Loucy (cell line): ENCODE measurements around the gene EFCAB13.

Experiments used
- H2AFZ ChIP-seq: fragments of 200-600 bp; sonication (generic); 2 replicates; pipeline ENCODE4 v1.6.0; 2016; ENCODE audit warnings: antibody characterized with exemption, mild to moderate bottlenecking, low read length, moderate library complexity
- H3F3A ChIP-seq: fragments of 200-600 bp; 2 replicates; pipeline ENCODE4 v1.6.0; 2016; ENCODE audit warnings: antibody characterized with exemption, low read depth, mild to moderate bottlenecking
- H3K27me3 ChIP-seq: fragments of 200-600 bp; sonication (generic); 2 replicates; pipeline ENCODE4 v1.6.1; 2014; ENCODE audit warnings: low read length, mild to moderate bottlenecking; ENCODE audit not compliant: insufficient read depth, poor library complexity, severe bottlenecking
- H3K36me3 ChIP-seq: fragments of 200-600 bp; sonication (generic); 2 replicates; pipeline ENCODE4 v1.6.1; 2016; ENCODE audit warnings: low read length; ENCODE audit not compliant: insufficient read depth
- H3K4me1 ChIP-seq: fragments of 200-600 bp; sonication (generic); 2 replicates; pipeline ENCODE4 v1.5.1; 2014; ENCODE audit warnings: low read length, mild to moderate bottlenecking; ENCODE audit not compliant: insufficient read depth, poor library complexity, severe bottlenecking
- H3K4me2 ChIP-seq: fragments of 200-600 bp; sonication (generic); 2 replicates; pipeline ENCODE4 v1.6.0; 2014; ENCODE audit warnings: antibody characterized with exemption, low read length, low read depth, mild to moderate bottlenecking; ENCODE audit not compliant: poor library complexity, severe bottlenecking
- H3K4me3 ChIP-seq: fragments of 200-600 bp; sonication (generic); 2 replicates; pipeline ENCODE4 v1.5.1; 2014; ENCODE audit warnings: low read length, mild to moderate bottlenecking, mixed read lengths; ENCODE audit not compliant: poor library complexity, severe bottlenecking
- H3K79me2 ChIP-seq: fragments of 200-600 bp; sonication (generic); 2 replicates; pipeline ENCODE4 v1.6.1; 2014; ENCODE audit warnings: low read length; ENCODE audit not compliant: insufficient read depth
- H3K9ac ChIP-seq: fragments of 200-600 bp; sonication (generic); 2 replicates; pipeline ENCODE4 v1.6.0; 2014; ENCODE audit warnings: mild to moderate bottlenecking, low read depth, low read length, moderate library complexity; ENCODE audit not compliant: poor library complexity, severe bottlenecking
- H3K9me2 ChIP-seq: fragments of 200-600 bp; sonication (generic); replicated peaks from 2 replicates; pipeline ENCODE4 v1.6.1; 2016; ENCODE audit warnings: low read depth, low read length, mixed read lengths
- H3K9me3 ChIP-seq: fragments of 200-600 bp; sonication (generic); 2 replicates; pipeline ENCODE4 v1.6.1; 2014; ENCODE audit warnings: mild to moderate bottlenecking, antibody characterized with exemption, low read length, low read depth; ENCODE audit not compliant: insufficient read depth
- H4K20me1 ChIP-seq: fragments of 200-600 bp; sonication (generic); 2 replicates; pipeline ENCODE4 v1.6.0; 2014; ENCODE audit warnings: antibody characterized with exemption, low read length, mild to moderate bottlenecking; ENCODE audit not compliant: insufficient read depth, poor library complexity, severe bottlenecking
- EZH2phosphoT487 ChIP-seq: fragments of 200-600 bp; IDR thresholded peaks from 2 replicates; pipeline ENCODE4 v1.6.1; 2018; ENCODE audit warnings: antibody characterized with exemption, mild to moderate bottlenecking, moderate library complexity, borderline replicate concordance
- TF ChIP-seq, protein P1 (sequence below): fragments of 200-600 bp; sonication (generic); conservative IDR thresholded peaks from 2 replicates; pipeline ENCODE4 v1.5.1; 2014; ENCODE audit warnings: mild to moderate bottlenecking, antibody characterized with exemption, low read length

The EFCAB13 gene

GRCh38 chr17:47316311-47316710 lies 7.4 kb upstream of the EFCAB13 start:
- Histone ChIP-seq H3K9me2 (no peaks in the 10 kb centered on the region), H4K20me1 (no peaks in the 10 kb centered on the region), H2AFZ (no peak overlapping the region), H3F3A (no peaks in the 10 kb centered on the region), H3K9me3 (no peaks in the 10 kb centered on the region), H3K4me1 (peaks cover 10% of the 10 kb centered on the region), H3K36me3 (no peaks in the 10 kb centered on the region), H3K27me3 (no peaks in the 10 kb centered on the region), H3K4me3 (no peak overlapping the region), H3K4me2 (no peak overlapping the region), H3K79me2 (no peaks in the 10 kb centered on the region), H3K9ac (no peak overlapping the region)
- TF ChIP-seq, protein P1, sequence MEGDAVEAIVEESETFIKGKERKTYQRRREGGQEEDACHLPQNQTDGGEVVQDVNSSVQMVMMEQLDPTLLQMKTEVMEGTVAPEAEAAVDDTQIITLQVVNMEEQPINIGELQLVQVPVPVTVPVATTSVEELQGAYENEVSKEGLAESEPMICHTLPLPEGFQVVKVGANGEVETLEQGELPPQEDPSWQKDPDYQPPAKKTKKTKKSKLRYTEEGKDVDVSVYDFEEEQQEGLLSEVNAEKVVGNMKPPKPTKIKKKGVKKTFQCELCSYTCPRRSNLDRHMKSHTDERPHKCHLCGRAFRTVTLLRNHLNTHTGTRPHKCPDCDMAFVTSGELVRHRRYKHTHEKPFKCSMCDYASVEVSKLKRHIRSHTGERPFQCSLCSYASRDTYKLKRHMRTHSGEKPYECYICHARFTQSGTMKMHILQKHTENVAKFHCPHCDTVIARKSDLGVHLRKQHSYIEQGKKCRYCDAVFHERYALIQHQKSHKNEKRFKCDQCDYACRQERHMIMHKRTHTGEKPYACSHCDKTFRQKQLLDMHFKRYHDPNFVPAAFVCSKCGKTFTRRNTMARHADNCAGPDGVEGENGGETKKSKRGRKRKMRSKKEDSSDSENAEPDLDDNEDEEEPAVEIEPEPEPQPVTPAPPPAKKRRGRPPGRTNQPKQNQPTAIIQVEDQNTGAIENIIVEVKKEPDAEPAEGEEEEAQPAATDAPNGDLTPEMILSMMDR = no peak
- no peak for TF ChIP-seq EZH2phosphoT487

DNA sequence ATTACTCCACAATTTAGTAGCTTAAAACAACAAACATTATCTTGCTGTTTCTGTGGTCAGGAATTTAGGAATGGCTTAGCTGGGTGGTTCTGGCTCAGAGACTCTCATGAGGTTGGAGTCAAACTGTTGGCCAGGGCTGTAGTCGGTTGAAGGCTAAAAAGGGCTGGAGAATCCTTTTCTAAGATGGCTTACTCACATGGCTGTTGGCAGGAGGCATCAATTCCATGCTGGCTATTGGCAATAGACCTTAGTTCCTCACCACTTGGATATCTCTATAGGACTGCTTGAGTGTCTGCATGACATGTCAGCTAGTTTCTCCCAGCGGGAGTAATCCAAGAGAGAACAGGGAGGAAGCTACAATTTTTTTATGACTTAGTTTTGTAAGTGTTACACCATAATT lies 6.6 kb upstream of the EFCAB13 start:
- Histone ChIP-seq H3K4me2 (no peak overlapping the region), H3K36me3 (no peaks in the 10 kb centered on the region), H3K4me3 (no peak overlapping the region), H3K4me1 (peaks cover 10% of the 10 kb centered on the region), H3K27me3 (no peaks in the 10 kb centered on the region), H3K9me2 (no peaks in the 10 kb centered on the region), H4K20me1 (no peaks in the 10 kb centered on the region), H3K79me2 (no peaks in the 10 kb centered on the region), H3F3A (no peaks in the 10 kb centered on the region), H3K9ac (no peak overlapping the region), H3K9me3 (no peaks in the 10 kb centered on the region), H2AFZ (no peak overlapping the region)
- TF ChIP-seq, protein P1 = no peak
- TF ChIP-seq EZH2phosphoT487 = no peak

- no peaks in the 10 kb centered on the region for H3K79me2 ChIP-seq
- no peaks in the 10 kb centered on the region for H3K36me3 ChIP-seq
- no peak for TF ChIP-seq EZH2phosphoT487
- TF ChIP-seq, protein P1 = peak; percentile 50
Observed at GRCh38 chr17:47318197-47318918, 5.4 kb upstream of the EFCAB13 start.

More at GRCh38 chr17:47318197-47318918, 5.4 kb upstream of the EFCAB13 start:
- peaks cover 10% of the 10 kb centered on the region for H3K4me1 ChIP-seq
- H3F3A ChIP-seq = peaks cover 4% of the 10 kb centered on the region; the same call in 1 of the 2 replicates
- H3K4me2 ChIP-seq = no peak overlapping the region
- H3K27me3 ChIP-seq = no peaks in the 10 kb centered on the region
- H2AFZ ChIP-seq = no peak overlapping the region
- H3K9me3 ChIP-seq = no peaks in the 10 kb centered on the region
- H3K4me3 ChIP-seq = no peak overlapping the region
- H4K20me1 ChIP-seq = no peaks in the 10 kb centered on the region
- no peak overlapping the region for H3K9ac ChIP-seq
- H3K9me2 ChIP-seq = no peaks in the 10 kb centered on the region
